ENCODE results near the gene AMN. TPM values are rescaled to one million over a fixed set of nuclear protein-coding genes. Genes with fewer than 3 reads are reported as not detected.

AMN gene
- total RNA-seq, 1 experiment from 2014 or later: 70.7 TPM

DNA sequence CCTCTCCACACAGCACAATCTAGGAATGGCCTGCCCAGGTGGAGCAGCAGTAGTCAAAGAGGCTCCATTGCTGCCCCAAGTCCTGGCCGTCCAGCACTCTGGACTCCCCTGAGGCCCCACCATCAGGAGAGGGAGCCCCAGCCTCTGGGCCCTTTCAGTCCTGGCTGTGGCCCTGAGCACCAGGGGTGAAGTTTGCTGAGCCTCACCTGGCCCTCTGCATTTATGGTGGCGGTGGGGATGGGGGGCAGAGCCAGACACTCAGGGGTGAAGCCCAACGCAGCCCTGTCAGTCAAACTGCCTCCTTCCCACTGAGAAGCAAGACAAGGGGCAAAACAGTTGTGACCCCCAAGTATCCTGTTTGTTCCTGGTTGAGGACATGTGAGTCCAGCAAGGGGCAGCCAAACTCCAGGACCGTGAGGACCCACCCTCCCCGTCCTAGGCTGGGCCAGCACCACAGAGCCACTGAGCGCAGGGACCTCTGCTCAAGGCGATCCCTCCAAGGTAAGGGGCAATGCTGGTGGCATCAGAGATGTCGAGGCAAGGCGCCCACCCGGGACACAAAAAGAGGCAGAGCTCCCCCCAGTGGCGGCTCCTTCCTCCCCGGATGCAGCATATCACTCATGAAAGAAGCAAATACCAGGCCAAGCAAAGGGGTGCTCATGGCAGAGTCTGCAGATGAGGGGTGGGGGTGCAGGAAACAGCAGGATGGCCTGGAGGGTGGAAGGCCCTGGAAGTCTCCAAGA is 4.8 kb upstream of the AMN start:
- Mint-ChIP-seq H3K27me3 (ENCODE audit: insufficient read depth, unreplicated experiment) (no peaks in the 10 kb centered on the region), H3K27ac (ENCODE audit: unreplicated experiment) (no peak overlapping the region), H3K4me1 (ENCODE audit: low read depth, unreplicated experiment) (no peaks in the 10 kb centered on the region), H3K4me3 (ENCODE audit: unreplicated experiment) (no peak overlapping the region), H3K36me3 (ENCODE audit: insufficient read depth, unreplicated experiment) (no peaks in the 10 kb centered on the region), H3K9me3 (ENCODE audit: unreplicated experiment) (no peaks in the 10 kb centered on the region)
- BruUV-seq (replicated peaks): no TSS peak
- H3K27me3 ChIP-seq (replicated peaks; ENCODE audit: control insufficient read depth, insufficient read depth, low read length): no peaks in the 10 kb centered on the region
- H3K4me3 ChIP-seq (ENCODE audit: low read depth, low read length): no peak overlapping the region
- peak in 1 of 2 experiments; percentile 60 for DNase-seq
- ChIA-PET POLR2A (no interaction called here), CTCF (interaction anchor here (0.6 to 1.9 kb wide), 2 partner anchors 17 to 223 kb away, joined by 3 to 6 read pairs; no protein-coding TSS in a partner anchor)
- peak; percentile 53 to 66 for TF ChIP-seq CTCF (IDR thresholded peaks at IDR 0.05; ENCODE audit: insufficient read depth in 1 of 2, low read depth in 1 of 2, low read length in 1 of 2, severe bottlenecking in 1 of 2, unreplicated experiment in 1 of 2)
- peaks cover 7% of the 10 kb centered on the region; the same call in 1 of the 2 replicates for H3K4me1 ChIP-seq
- no peaks in the 10 kb centered on the region for H3K9me3 ChIP-seq
- intact Hi-C loops (cut with micrococcal nuclease; ENCODE audit: unreplicated experiment): loop anchor here (5.0 kb wide), 1 partner anchor 40 kb away; no protein-coding TSS in a partner anchor
- no peaks in the 10 kb centered on the region for H3K36me3 ChIP-seq (ENCODE audit: control insufficient read depth, insufficient read depth, low read length)

DNA sequence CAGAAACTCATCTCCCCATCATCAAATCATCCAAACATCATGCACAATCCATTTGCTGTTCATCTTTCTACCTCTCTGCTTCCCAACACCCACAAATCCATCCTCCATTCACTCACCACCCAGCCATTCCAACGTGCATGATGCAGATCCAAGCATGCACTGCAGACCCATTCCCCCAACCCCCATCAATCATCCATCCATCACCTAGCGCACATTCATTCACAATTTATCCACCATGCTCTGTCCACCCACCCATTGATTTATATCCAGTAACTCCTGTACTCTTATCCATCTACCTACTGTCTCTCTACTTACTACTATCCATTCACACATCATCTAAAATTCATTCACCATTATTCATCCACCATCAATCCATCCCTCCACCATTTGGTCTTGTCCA is 4.0 kb upstream of the AMN start:
- Histone ChIP-seq H3K4me3 (ENCODE audit: low read depth, low read length) (no peak overlapping the region), H3K9me3 (no peaks in the 10 kb centered on the region), H3K36me3 (ENCODE audit: control insufficient read depth, insufficient read depth, low read length) (no peaks in the 10 kb centered on the region), H3K27me3 (replicated peaks; ENCODE audit: control insufficient read depth, insufficient read depth, low read length) (no peaks in the 10 kb centered on the region), H3K4me1 (peaks cover 11% of the 10 kb centered on the region)
- Mint-ChIP-seq H3K9me3 (ENCODE audit: unreplicated experiment) (no peaks in the 10 kb centered on the region), H3K4me1 (ENCODE audit: low read depth, unreplicated experiment) (no peaks in the 10 kb centered on the region), H3K36me3 (ENCODE audit: insufficient read depth, unreplicated experiment) (no peaks in the 10 kb centered on the region), H3K27me3 (ENCODE audit: insufficient read depth, unreplicated experiment) (no peaks in the 10 kb centered on the region), H3K4me3 (ENCODE audit: unreplicated experiment) (no peak overlapping the region), H3K27ac (ENCODE audit: unreplicated experiment) (no peak overlapping the region)
- DNase-seq: no peak
- intact Hi-C loops (cut with micrococcal nuclease; ENCODE audit: unreplicated experiment): loop anchor here (5.0 kb wide), 1 partner anchor 41 kb away; no protein-coding TSS in a partner anchor
- POLR2A ChIA-PET: no interaction called here
- BruUV-seq (replicated peaks): no TSS peak
- TF ChIP-seq CTCF (IDR thresholded peaks at IDR 0.05; ENCODE audit: insufficient read depth in 1 of 2, low read depth in 1 of 2, low read length in 1 of 2, severe bottlenecking in 1 of 2, unreplicated experiment in 1 of 2): no peak
- CTCF ChIA-PET: interaction anchor here (1.9 kb wide), 1 partner anchor 224 kb away, joined by 6 read pairs; no protein-coding TSS in a partner anchor

DNA sequence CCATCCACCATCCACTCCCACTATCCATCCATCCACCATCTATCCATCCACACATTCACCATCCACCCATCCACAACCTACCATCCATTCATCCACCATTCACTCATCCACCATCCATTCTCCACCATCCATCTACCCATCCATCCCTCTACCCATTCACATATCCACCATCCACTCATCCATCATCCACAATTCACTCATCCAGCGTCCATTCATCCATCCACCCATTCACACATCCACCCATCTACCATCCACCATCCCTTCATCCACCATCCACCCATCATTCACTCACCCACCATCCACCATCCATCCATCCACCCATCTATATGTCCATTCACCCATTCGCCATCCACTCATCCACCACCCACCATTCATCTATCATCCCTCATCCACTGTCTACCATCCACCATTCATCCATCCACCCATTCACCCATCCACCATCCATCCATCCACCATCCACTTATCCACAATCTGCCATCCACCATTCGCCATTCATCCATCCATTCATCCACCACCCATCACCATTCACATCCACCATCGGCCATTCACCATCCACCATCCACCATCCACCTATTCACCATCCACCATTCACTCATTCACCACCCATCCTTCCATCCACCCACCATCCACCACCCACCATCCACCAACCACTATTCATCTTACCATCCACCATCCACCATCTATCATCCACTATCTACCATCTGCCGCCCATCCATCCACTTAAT is 2.0 kb upstream of the AMN start:
- no peaks in the 10 kb centered on the region for H3K27me3 ChIP-seq (replicated peaks; ENCODE audit: control insufficient read depth, insufficient read depth, low read length)
- Mint-ChIP-seq H3K9me3 (ENCODE audit: unreplicated experiment) (no peaks in the 10 kb centered on the region), H3K27me3 (ENCODE audit: insufficient read depth, unreplicated experiment) (no peaks in the 10 kb centered on the region), H3K4me1 (ENCODE audit: low read depth, unreplicated experiment) (no peaks in the 10 kb centered on the region), H3K27ac (ENCODE audit: unreplicated experiment) (no peak overlapping the region), H3K4me3 (ENCODE audit: unreplicated experiment) (no peak overlapping the region), H3K36me3 (ENCODE audit: insufficient read depth, unreplicated experiment) (no peaks in the 10 kb centered on the region)
- TF ChIP-seq CTCF (IDR thresholded peaks at IDR 0.05; ENCODE audit: insufficient read depth in 1 of 2, low read depth in 1 of 2, low read length in 1 of 2, severe bottlenecking in 1 of 2, unreplicated experiment in 1 of 2): no peak
- H3K9me3 ChIP-seq: no peaks in the 10 kb centered on the region
- DNase-seq: no peak
- no TSS peak for BruUV-seq (replicated peaks)
- intact Hi-C loops (cut with micrococcal nuclease; ENCODE audit: unreplicated experiment): loop anchor here (10.0 kb wide), 1 partner anchor 396 kb away; no protein-coding TSS in a partner anchor
- ChIA-PET POLR2A (no interaction called here), CTCF (no interaction called here)
- H3K4me3 ChIP-seq (ENCODE audit: low read depth, low read length): no peak overlapping the region
- H3K4me1 ChIP-seq: peaks cover 20% of the 10 kb centered on the region
- no peaks in the 10 kb centered on the region; the same call in 1 of the 2 replicates for H3K36me3 ChIP-seq (ENCODE audit: control insufficient read depth, insufficient read depth, low read length)
